AG04450 (cell line): ENCODE results near the gene ATP6V0D1. TPM values are rescaled to one million over a fixed set of nuclear protein-coding genes. Genes with fewer than 3 reads are reported as not detected.

Source experiments
- CTCF ChIA-PET: fragments of 300-600, 350-600 bp; formaldehyde crosslinking; extraction: SDS; loops from one replicate; lab custom pipeline; 2022; ENCODE audit warnings: antibody characterized with exemption, inconsistent platforms; lab: Charles Lee
- POLR2A ChIA-PET: fragments of 350-600 bp; formaldehyde crosslinking; extraction: SDS; loops from one replicate; lab custom pipeline; 2021; ENCODE audit warnings: antibody characterized with exemption, inconsistent platforms; lab: Yijun Ruan, JAX
- DNase-seq: peaks from one replicate; pipeline ENCODE4 v3.0.0-alpha.2; 2011; ENCODE audit warnings: low read depth, low spot score
- H3K27ac ChIP-seq: one replicate; pipeline ENCODE4 v1.5.1; 2012; ENCODE audit warnings: low read depth, low read length, control low read depth
- H3K27me3 ChIP-seq: one replicate; pipeline ENCODE4 v1.6.0; 2012; ENCODE audit warnings: low read length; ENCODE audit not compliant: control insufficient read depth, insufficient read depth
- H3K4me3 ChIP-seq: 2 replicates; pipeline ENCODE4 v1.5.1; 2011; ENCODE audit warnings: mild to moderate bottlenecking, low read depth, low read length, control low read depth
- H3K9me3 ChIP-seq: 2 replicates; pipeline ENCODE4 v1.5.1; 2012; ENCODE audit warnings: low read length; ENCODE audit not compliant: control insufficient read depth, insufficient read depth
- polyA plus RNA-seq: library from polyadenylated mRNA; depleted of rRNA; stranded (reverse); fragments of >200 nt; gene quantifications from 2 replicates; pipeline ENCODE4 v1.2.3, GENCODE V29; 2011
- TF ChIP-seq, protein P1 (sequence below): IDR thresholded peaks from 2 replicates; pipeline ENCODE4 v1.5.1; 2011; ENCODE audit warnings: low read depth, low read length, control low read depth, inconsistent platforms

ATP6V0D1 gene
- polyA plus RNA-seq, 1 experiment = 101 TPM

DNA sequence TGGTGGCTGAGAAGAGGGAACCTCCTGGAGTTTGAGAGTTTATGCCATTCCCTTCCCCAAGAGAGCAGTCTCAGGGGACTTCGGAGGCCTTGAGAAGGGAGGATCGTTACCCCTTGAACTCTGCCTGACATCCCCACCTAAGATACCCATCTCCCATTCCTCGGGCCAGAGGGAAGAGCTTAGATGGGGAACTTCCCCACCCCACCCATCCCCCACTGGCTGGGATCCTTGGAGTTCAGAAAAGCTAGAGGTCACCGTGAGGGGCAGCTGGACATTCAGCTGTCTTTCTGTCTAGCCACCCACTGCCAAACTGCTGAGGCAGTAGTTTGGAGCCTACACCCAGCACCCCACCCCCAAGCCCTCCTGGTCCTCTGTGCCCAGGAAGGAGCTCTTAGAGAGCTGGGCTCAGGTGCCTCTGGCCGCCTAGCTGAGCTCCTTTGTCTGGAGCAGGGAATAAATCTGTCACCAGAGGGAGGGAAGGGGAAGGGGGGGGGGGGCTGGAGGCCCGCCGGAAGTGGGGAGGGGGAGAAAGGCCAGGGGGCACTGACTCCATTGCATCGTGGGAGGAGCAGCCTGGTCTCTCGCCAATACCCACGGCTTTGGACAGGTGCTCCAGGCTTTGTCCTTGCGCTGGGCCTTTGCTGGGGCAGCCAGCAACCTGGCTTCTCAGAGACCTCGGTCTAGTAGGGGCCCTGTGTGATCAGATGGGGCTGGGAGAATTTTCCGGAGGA, 49.0 kb downstream of the ATP6V0D1 start:
- Histone ChIP-seq H3K27me3 (peaks cover 28% of the 10 kb centered on the region), H3K4me3 (peak overlapping the region; percentile 44), H3K9me3 (no peaks in the 10 kb centered on the region), H3K27ac (no peak overlapping the region)
- TF ChIP-seq, protein P1, sequence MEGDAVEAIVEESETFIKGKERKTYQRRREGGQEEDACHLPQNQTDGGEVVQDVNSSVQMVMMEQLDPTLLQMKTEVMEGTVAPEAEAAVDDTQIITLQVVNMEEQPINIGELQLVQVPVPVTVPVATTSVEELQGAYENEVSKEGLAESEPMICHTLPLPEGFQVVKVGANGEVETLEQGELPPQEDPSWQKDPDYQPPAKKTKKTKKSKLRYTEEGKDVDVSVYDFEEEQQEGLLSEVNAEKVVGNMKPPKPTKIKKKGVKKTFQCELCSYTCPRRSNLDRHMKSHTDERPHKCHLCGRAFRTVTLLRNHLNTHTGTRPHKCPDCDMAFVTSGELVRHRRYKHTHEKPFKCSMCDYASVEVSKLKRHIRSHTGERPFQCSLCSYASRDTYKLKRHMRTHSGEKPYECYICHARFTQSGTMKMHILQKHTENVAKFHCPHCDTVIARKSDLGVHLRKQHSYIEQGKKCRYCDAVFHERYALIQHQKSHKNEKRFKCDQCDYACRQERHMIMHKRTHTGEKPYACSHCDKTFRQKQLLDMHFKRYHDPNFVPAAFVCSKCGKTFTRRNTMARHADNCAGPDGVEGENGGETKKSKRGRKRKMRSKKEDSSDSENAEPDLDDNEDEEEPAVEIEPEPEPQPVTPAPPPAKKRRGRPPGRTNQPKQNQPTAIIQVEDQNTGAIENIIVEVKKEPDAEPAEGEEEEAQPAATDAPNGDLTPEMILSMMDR = no peak
- DNase-seq = no peak
- ChIA-PET POLR2A (interaction anchor here (0.7 kb wide), 1 partner anchor 16 kb away, joined by 5 read pairs; no protein-coding TSS in a partner anchor), CTCF (interaction anchor here (0.6 to 2.2 kb wide), 6 partner anchors 15 to 181 kb away, joined by 3 to 11 read pairs (median 4); partner anchors contain the start of gene ATP6V0D1)

- ChIA-PET POLR2A (no interaction called here), CTCF (interaction anchor here (0.6 to 2.2 kb wide), 7 partner anchors 14 to 64 kb away, joined by 3 to 9 read pairs (median 6); no protein-coding TSS in a partner anchor)
- H3K9me3 ChIP-seq = no peaks in the 10 kb centered on the region
- TF ChIP-seq, protein P1 = 0 out of 2 replicates have a peak, but pooled peaks have one; percentile 7
- peaks cover 31% of the 10 kb centered on the region for H3K27me3 ChIP-seq
- H3K4me3 ChIP-seq = peak within 1 kb of the TSS; percentile 44
- no peak within 1 kb of the TSS for H3K27ac ChIP-seq
- no peak for DNase-seq
These were observed 49.8 kb downstream of the ATP6V0D1 start, which contains the start of gene HSD11B2 for GRCh38 chr16:67430977-67431774. Gene HSD11B2 (plus strand): TSS chr16:67431121. CDS start chr16:67431249, 128 bp downstream.

DNA sequence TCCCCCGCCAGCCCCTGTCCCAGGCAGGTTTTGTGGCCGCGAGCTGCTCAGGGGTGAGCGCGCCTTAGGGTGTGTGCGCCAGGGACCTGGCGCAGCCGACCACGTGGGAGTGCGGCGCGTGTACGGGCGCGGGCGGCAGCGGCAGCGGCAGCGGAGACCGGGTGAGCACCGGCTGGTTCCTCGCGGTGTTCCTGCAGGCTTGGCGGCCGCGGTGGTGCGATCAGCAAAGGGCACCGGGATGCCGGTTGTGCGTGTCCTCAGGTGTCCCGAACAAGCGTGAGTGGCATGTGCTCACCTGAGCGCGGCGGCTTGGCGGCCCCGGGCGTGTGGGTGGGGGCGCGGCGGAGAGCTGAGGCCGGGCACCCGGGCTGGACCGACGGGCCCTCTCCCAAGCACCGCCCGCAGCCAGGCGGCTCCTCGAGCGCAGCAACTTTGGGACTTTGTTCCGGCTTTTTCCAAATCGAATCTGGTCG, 50.4 kb downstream of the ATP6V0D1 start:
- Histone ChIP-seq H3K4me3 (peak overlapping the region; percentile 44), H3K9me3 (no peaks in the 10 kb centered on the region), H3K27ac (no peak overlapping the region), H3K27me3 (peaks cover 37% of the 10 kb centered on the region)
- POLR2A ChIA-PET = interaction anchor here (0.9 kb wide), 1 partner anchor 17 kb away, joined by 6 read pairs; no protein-coding TSS in a partner anchor
- no peak for DNase-seq
- TF ChIP-seq, protein P1 = no peak
- CTCF ChIA-PET = interaction anchor here (0.9 to 2.2 kb wide), 5 partner anchors 17 to 51 kb away, joined by 3 to 9 read pairs (median 7); no protein-coding TSS in a partner anchor

- POLR2A ChIA-PET = interaction anchor here (0.9 kb wide), 1 partner anchor 17 kb away, joined by 6 read pairs; no protein-coding TSS in a partner anchor
- Histone ChIP-seq H3K27ac (no peak overlapping the region), H3K4me3 (0 out of 2 replicates have a peak overlapping the region, but pooled peaks have one; percentile 44), H3K27me3 (peaks cover 42% of the 10 kb centered on the region), H3K9me3 (no peaks in the 10 kb centered on the region)
- CTCF ChIA-PET = interaction anchor here (1.2 to 6.7 kb wide), 8 partner anchors 13 to 84 kb away, joined by 5 to 154 read pairs (median 10); partner anchors contain the start of gene ZDHHC1
- TF ChIP-seq, protein P1 = no peak
- DNase-seq = no peak
These were observed 51.0 kb downstream of the ATP6V0D1 start for GRCh38 chr16:67429799-67430503.
